Activated T-helper 17 cell treated with anti-CD3 and anti-CD28 coated beads, Interleukin-2, amount 50 U/mL, for 72 hours (primary cell): ENCODE measurements around the gene DEFB114. TPM values are rescaled to one million over a fixed set of nuclear protein-coding genes. Genes with fewer than 3 reads are reported as not detected.
"Not testable (repeated sequence)": the region's sequence is repeated elsewhere in the genome, so short reads cannot be mapped to it uniquely, and the experiment has no call there.

ENCODE experiments used
- ATAC-seq: fragments of 150-1000 bp; cut with Tn5 transposase; replicated peaks from 2 replicates; pipeline ENCODE4 v1.10.0; 2021; ENCODE audit warnings: mild to moderate bottlenecking, moderate library complexity
- H3K27ac Mint-ChIP-seq: one replicate; pipeline ENCODE4 v1.8.0; 2022; ENCODE audit warnings: mixed read lengths
- H3K27me3 Mint-ChIP-seq: one replicate; pipeline ENCODE4 v1.8.0; 2022; ENCODE audit warnings: mixed read lengths
- H3K36me3 Mint-ChIP-seq: one replicate; pipeline ENCODE4 v1.8.0; 2022; ENCODE audit warnings: low read depth, mild to moderate bottlenecking, mixed read lengths
- H3K4me1 Mint-ChIP-seq: one replicate; pipeline ENCODE4 v1.8.0; 2022; ENCODE audit warnings: mixed read lengths
- H3K4me3 Mint-ChIP-seq: one replicate; pipeline ENCODE4 v1.8.0; 2022; ENCODE audit warnings: mild to moderate bottlenecking, mixed read lengths
- H3K9me3 Mint-ChIP-seq: one replicate; pipeline ENCODE4 v1.8.0; 2022; ENCODE audit warnings: mixed read lengths
- total RNA-seq, 2 donors: library from RNA; stranded (reverse); gene quantifications; one replicate each; pipeline ENCODE4 v1.2.3, GENCODE V29; 2022

Gene DEFB114
- total RNA-seq, 2 donors from 2014 or later = not detected

GRCh38 chr6:49955847-49956246 lies 8.1 kb downstream of the DEFB114 start:
- peaks cover 4% of the 10 kb centered on the region for H3K9me3 Mint-ChIP-seq
- no peak overlapping the region for H3K27ac Mint-ChIP-seq
- no peaks in the 10 kb centered on the region for H3K27me3 Mint-ChIP-seq
- H3K36me3 Mint-ChIP-seq = no peaks in the 10 kb centered on the region
- no peak for ATAC-seq
- no peaks in the 10 kb centered on the region for H3K4me1 Mint-ChIP-seq
- H3K4me3 Mint-ChIP-seq = no peak overlapping the region

DNA sequence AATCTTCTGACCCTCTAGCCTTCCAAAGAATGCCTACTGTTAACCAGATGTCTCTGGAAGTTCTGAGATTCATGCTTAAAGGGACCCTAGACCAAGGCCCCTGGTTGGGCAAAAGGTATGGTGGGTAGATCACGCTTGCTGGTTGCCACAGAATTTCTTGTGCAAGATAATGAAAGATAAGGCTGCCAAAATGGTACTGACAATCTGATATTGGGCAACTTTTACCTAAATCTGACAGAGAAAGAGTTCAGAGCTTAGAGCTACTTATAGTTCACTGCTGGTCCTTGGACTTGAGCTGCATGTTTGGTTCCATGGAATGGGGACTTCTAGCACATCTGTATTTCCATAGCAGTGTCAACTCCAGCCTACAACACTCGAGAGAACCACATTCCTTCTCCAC lies 12.0 kb downstream of the DEFB114 start:
- H3K4me3 Mint-ChIP-seq = no peak overlapping the region
- no peak overlapping the region for H3K27ac Mint-ChIP-seq
- H3K36me3 Mint-ChIP-seq = no peaks in the 10 kb centered on the region
- H3K4me1 Mint-ChIP-seq = no peaks in the 10 kb centered on the region
- H3K9me3 Mint-ChIP-seq = no peaks in the 10 kb centered on the region
- ATAC-seq = no peak
- H3K27me3 Mint-ChIP-seq = no peaks in the 10 kb centered on the region

- H3K4me3 Mint-ChIP-seq = no peak overlapping the region
- H3K4me1 Mint-ChIP-seq = no peaks in the 10 kb centered on the region
- no peak overlapping the region for H3K27ac Mint-ChIP-seq
- no peaks in the 10 kb centered on the region for H3K36me3 Mint-ChIP-seq
- H3K9me3 Mint-ChIP-seq = no peaks in the 10 kb centered on the region
- no peak for ATAC-seq
- no peaks in the 10 kb centered on the region for H3K27me3 Mint-ChIP-seq
Observed at GRCh38 chr6:49950415-49950751, 13.6 kb downstream of the DEFB114 start.

- H3K4me3 Mint-ChIP-seq = no peak overlapping the region
- H3K27me3 Mint-ChIP-seq = no peaks in the 10 kb centered on the region
- no peak overlapping the region for H3K27ac Mint-ChIP-seq
- no peaks in the 10 kb centered on the region for H3K4me1 Mint-ChIP-seq
- H3K36me3 Mint-ChIP-seq = no peaks in the 10 kb centered on the region
- no peak for ATAC-seq
- H3K9me3 Mint-ChIP-seq = peaks cover 3% of the 10 kb centered on the region
Observed at GRCh38 chr6:49949062-49949461, 14.9 kb downstream of the DEFB114 start.

GRCh38 chr6:49946835-49947234 lies 17.1 kb downstream of the DEFB114 start:
- Mint-ChIP-seq H3K36me3 (no peaks in the 10 kb centered on the region), H3K27me3 (no peaks in the 10 kb centered on the region), H3K9me3 (peaks cover 6% of the 10 kb centered on the region), H3K4me1 (no peaks in the 10 kb centered on the region), H3K4me3 (no peak overlapping the region), H3K27ac (no peak overlapping the region)
- ATAC-seq = no peak

- H3K27me3 Mint-ChIP-seq, H3K9me3 Mint-ChIP-seq, H3K27ac Mint-ChIP-seq, H3K36me3 Mint-ChIP-seq, H3K4me3 Mint-ChIP-seq, H3K4me1 Mint-ChIP-seq, ATAC-seq: not testable (repeated sequence)
Observed at GRCh38 chr6:49944068-49944467, 19.9 kb downstream of the DEFB114 start.

DNA sequence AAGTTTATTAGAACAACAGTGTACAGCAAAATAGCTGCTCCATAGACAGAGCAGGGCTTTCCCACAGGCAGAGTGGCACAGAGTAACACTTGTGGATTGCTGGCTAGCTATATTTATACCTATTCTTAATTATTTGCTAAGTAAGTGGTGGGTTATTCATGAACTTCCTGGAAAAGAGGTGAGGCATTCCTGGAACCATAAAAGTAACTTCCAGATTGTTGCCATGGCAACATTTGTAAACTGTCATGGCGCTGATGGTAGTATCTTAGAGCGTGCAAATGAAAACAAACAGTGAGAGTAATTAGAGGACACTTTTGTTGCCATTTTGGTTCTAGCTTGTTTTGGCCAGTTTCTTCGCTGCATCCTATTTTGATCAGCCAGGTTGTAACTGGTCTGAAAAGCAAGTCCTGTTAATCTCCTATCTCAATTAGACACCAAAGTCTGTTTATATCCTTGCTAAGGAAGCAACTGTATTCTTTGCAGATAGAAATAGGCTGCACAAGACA lies 23.9 kb downstream of the DEFB114 start:
- H3K4me1 Mint-ChIP-seq = no peaks in the 10 kb centered on the region
- H3K4me3 Mint-ChIP-seq = no peak overlapping the region
- H3K9me3 Mint-ChIP-seq = peaks cover 6% of the 10 kb centered on the region

GRCh38 chr6:49937811-49938210 lies 26.2 kb downstream of the DEFB114 start:
- Mint-ChIP-seq H3K4me3 (no peak overlapping the region), H3K4me1 (no peaks in the 10 kb centered on the region), H3K27ac (no peak overlapping the region), H3K27me3 (no peaks in the 10 kb centered on the region), H3K36me3 (no peaks in the 10 kb centered on the region), H3K9me3 (no peaks in the 10 kb centered on the region)
- ATAC-seq = no peak

More for the DNA sequence above, 23.9 kb downstream of the DEFB114 start:
- no peak overlapping the region for H3K27ac Mint-ChIP-seq
- H3K36me3 Mint-ChIP-seq = no peaks in the 10 kb centered on the region
- H3K27me3 Mint-ChIP-seq = no peaks in the 10 kb centered on the region
- ATAC-seq = no peak

- no peak overlapping the region for H3K27ac Mint-ChIP-seq
- ATAC-seq = no peak
- no peaks in the 10 kb centered on the region for H3K27me3 Mint-ChIP-seq
- no peaks in the 10 kb centered on the region for H3K36me3 Mint-ChIP-seq
- no peaks in the 10 kb centered on the region for H3K4me1 Mint-ChIP-seq
- H3K4me3 Mint-ChIP-seq = no peak overlapping the region
- H3K9me3 Mint-ChIP-seq = no peaks in the 10 kb centered on the region
Observed at GRCh38 chr6:49937017-49937416, 26.9 kb downstream of the DEFB114 start.

- no peak overlapping the region for H3K4me3 Mint-ChIP-seq
- no peak overlapping the region for H3K27ac Mint-ChIP-seq
- ATAC-seq = no peak
- no peaks in the 10 kb centered on the region for H3K36me3 Mint-ChIP-seq
- H3K27me3 Mint-ChIP-seq = no peaks in the 10 kb centered on the region
- H3K9me3 Mint-ChIP-seq = no peaks in the 10 kb centered on the region
- no peaks in the 10 kb centered on the region for H3K4me1 Mint-ChIP-seq
Observed at GRCh38 chr6:49935387-49935786, 28.6 kb downstream of the DEFB114 start.

DNA sequence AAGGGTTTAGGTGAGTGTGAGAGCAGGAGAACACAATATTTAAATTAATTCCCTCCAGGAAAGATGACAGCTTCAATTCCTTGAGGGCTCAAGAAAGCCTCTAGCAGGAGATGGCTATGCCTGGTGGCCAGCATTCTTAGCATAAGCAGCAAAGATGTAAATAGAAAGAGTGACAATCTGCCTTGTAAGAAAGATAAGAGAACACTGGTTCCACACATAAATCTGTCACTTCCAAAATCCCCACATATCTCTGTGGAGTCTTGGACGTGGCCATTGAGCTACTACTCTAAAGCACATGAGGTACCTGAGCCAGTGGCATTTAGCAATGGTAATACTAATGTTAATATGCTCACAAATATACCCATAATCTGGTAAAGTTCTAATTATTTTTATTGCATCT lies 29.2 kb downstream of the DEFB114 start:
- no peak for ATAC-seq
- Mint-ChIP-seq H3K4me3 (no peak overlapping the region), H3K27ac (no peak overlapping the region), H3K27me3 (no peaks in the 10 kb centered on the region), H3K4me1 (no peaks in the 10 kb centered on the region), H3K36me3 (no peaks in the 10 kb centered on the region), H3K9me3 (no peaks in the 10 kb centered on the region)

DNA sequence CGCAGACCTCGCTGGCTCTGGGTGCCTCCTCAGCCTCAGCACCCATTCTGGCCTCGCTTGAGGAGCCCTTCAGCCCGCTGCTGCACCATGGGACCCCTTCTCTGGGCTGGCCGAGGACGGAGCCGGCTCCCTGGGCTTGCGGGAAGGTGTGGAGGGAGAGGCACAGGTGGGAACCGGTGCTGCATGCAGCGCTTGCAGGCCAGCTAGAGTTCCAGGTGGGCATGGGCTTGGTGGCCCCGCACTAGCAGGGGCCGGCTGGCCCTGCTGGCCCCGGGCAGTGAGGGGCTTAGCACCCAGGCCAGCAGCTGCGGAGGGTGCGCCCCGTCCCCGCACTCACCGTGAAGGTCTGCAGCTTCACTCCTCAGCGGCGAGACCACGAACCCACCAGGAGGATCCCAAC lies 30.4 kb downstream of the DEFB114 start:
- Mint-ChIP-seq H3K36me3 (no peaks in the 10 kb centered on the region), H3K4me1 (no peaks in the 10 kb centered on the region), H3K27ac (no peak overlapping the region)

DNA sequence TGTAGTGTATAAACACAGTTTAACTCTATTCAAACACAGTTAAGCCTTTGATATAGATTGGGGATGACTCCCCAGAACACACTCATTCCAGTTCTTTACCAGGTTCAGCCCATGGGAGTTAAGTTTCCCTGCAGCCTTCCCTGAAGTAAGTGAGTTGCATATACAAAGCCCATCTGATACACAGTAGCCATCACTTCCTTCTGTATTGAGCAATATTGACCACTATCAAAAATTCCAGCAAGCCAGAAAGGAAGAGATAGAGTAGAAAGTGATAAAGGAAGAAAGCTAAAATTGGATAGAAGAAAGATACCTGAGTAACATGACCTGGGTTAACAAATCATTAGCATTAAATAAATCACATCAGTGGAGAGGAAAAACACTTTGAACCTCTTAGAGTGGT lies 34.6 kb downstream of the DEFB114 start:
- no peaks in the 10 kb centered on the region for H3K4me1 Mint-ChIP-seq
- no peak overlapping the region for H3K27ac Mint-ChIP-seq
- peaks cover 5% of the 10 kb centered on the region for H3K9me3 Mint-ChIP-seq
- no peak for ATAC-seq
- no peak overlapping the region for H3K4me3 Mint-ChIP-seq
- no peaks in the 10 kb centered on the region for H3K27me3 Mint-ChIP-seq
- no peaks in the 10 kb centered on the region for H3K36me3 Mint-ChIP-seq

More for the DNA sequence above, 30.4 kb downstream of the DEFB114 start:
- no peak for ATAC-seq
- no peak overlapping the region for H3K4me3 Mint-ChIP-seq
- no peaks in the 10 kb centered on the region for H3K27me3 Mint-ChIP-seq
- no peaks in the 10 kb centered on the region for H3K9me3 Mint-ChIP-seq

- ATAC-seq = no peak
- no peaks in the 10 kb centered on the region for H3K27me3 Mint-ChIP-seq
- H3K36me3 Mint-ChIP-seq = no peaks in the 10 kb centered on the region
- no peaks in the 10 kb centered on the region for H3K4me1 Mint-ChIP-seq
- peaks cover 12% of the 10 kb centered on the region for H3K9me3 Mint-ChIP-seq
- no peak overlapping the region for H3K27ac Mint-ChIP-seq
- H3K4me3 Mint-ChIP-seq = no peak overlapping the region
Observed at GRCh38 chr6:49923826-49924225, 40.1 kb downstream of the DEFB114 start.

DNA sequence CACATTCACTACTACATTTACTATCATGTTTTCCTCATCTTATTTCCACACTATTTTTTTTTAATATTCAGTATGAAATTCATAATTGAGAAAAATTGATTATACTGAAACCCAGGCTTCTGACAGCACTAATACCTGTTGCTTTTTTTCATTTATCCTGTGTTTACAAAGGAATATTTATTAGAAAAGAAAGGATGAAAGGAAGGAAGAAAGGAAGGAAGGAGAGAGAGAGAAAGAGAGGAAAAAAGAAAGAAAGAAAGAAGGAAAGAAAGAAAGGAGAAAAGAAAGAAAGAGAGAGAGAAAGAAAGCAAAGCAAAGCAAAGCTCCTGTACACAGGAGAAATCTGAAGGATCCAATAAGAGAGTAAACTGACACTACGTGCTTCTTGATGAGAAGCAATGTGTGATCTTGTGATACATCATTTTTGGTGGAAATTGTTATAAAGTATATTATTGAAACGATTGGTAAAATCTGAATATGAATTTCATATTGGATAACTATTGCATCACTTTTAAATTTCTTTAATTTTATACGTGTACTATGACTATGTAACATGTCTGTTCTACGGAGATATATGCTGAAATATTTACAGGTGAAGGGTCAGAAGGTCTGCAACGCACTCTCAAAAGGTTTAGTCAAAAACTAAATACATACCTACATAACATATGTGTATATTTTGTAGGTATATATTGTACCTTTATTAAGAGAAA lies 43.9 kb downstream of the DEFB114 start:
- Mint-ChIP-seq H3K4me3 (no peak overlapping the region), H3K9me3 (peaks cover 11% of the 10 kb centered on the region), H3K27ac (no peak overlapping the region), H3K27me3 (no peaks in the 10 kb centered on the region), H3K36me3 (no peaks in the 10 kb centered on the region), H3K4me1 (no peaks in the 10 kb centered on the region)
- no peak for ATAC-seq

DNA sequence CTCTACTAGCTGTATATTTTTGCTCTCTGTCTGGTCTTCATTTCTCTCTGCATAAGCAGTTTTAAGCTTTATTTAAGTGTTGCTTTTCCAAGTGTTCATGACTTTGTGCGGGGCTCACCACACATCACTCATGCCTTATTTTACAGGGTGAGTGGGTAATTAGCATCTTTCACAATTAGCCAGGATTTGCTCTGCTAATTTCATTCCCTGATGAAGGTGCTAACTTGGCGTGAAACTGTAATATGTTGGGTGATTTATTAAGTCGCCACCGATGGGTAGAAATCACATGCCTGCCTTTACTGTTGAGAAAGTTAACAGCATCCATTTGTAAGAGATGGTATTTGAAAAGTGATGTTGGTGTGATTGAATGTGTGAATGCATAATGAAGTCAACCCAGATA lies 44.7 kb downstream of the DEFB114 start:
- Mint-ChIP-seq H3K36me3 (no peaks in the 10 kb centered on the region), H3K27ac (no peak overlapping the region), H3K9me3 (peaks cover 11% of the 10 kb centered on the region), H3K4me1 (no peaks in the 10 kb centered on the region), H3K27me3 (no peaks in the 10 kb centered on the region), H3K4me3 (no peak overlapping the region)
- no peak for ATAC-seq
